ENCODE results near the gene GPX4. TPM values are rescaled to one million over a fixed set of nuclear protein-coding genes. Genes with fewer than 3 reads are reported as not detected.
A peak's percentile ranks its signal among the peaks of the same experiment; 100 is the strongest.

Gene GPX4
- total RNA-seq, 4 donors from 2014 or later = 616 to 907 (median 819) TPM

DNA sequence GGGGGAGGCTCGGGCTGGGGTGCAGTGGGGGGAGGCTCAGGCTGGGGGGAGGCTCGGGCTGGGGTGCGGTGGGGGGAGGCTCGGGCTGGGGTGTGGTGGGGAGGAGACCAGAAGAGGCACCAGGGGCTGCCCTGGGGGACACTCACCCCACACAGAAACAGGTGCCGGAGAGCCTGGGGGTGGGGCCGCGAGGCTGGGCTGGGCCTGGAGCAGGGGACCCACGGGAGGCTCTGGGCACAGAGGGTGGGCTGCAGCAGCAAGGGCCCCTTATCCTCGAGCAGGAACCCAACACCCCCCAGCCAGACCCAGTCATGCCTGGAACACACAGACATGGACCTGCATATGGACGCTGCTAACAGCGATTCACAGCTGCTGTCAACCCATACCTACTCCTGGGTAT is 34.3 kb downstream of the GPX4 start:
- Histone ChIP-seq H3K36me3 (peaks cover 0 to 1% of the 10 kb centered on the region in 2 donors), H3K4me3 (no peak overlapping the region), H3K4me1 (peaks cover 3 to 4% of the 10 kb centered on the region in 2 donors), H3K9me3 (no peaks in the 10 kb centered on the region), H3K27ac (no peak overlapping the region), H3K27me3 (no peaks in the 10 kb centered on the region)
- TF ChIP-seq CTCF (IDR thresholded peaks at IDR 0.05 in 4 of 5, conservative IDR thresholded peaks at IDR 0.05 in 1 of 5) (no peak), POLR2A (IDR thresholded peaks at IDR 0.05) (no peak)
- DNase-seq = no peak
- ATAC-seq = no peak
- intact Hi-C loops (cut with DNase I; ENCODE audit: low total_unique reads) = no loop called here
- in situ Hi-C loops (cut with MboI; ENCODE audit: low sequenced_read_pairs in 4 of 4) = no loop called here

DNA sequence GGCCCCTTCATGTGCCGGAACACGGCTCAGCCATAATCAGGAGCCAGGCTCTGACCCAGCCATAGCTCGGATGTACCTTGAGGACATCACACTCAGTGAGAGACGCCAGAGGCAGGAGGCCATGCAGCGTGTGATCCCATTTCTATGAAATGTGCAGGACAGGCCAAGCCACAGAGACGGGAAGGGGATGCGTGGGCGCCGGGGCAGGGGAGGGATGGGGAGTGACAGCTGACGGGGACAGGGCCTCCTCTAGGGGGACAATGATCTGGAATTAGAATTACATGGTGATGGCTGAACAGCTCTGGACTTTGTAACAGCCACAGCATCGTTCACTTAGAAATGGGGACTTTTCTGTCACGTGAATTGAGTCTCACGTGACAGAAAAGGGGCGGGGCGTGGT is 35.3 kb downstream of the GPX4 start:
- H3K4me3 ChIP-seq = no peak overlapping the region
- DNase-seq = no peak
- TF ChIP-seq POLR2A (IDR thresholded peaks at IDR 0.05) (no peak), CTCF (IDR thresholded peaks at IDR 0.05 in 4 of 5, conservative IDR thresholded peaks at IDR 0.05 in 1 of 5) (no peak)
- H3K9me3 ChIP-seq = no peaks in the 10 kb centered on the region
- H3K4me1 ChIP-seq = peaks cover 0 to 2% of the 10 kb centered on the region in 2 donors
- intact Hi-C loops (cut with DNase I; ENCODE audit: low total_unique reads) = no loop called here
- ATAC-seq = no peak
- H3K27me3 ChIP-seq = no peaks in the 10 kb centered on the region
- in situ Hi-C loops (cut with MboI; ENCODE audit: low sequenced_read_pairs in 4 of 4) = no loop called here
- H3K36me3 ChIP-seq = peaks cover 0 to 6% of the 10 kb centered on the region in 2 donors
- H3K27ac ChIP-seq = no peak overlapping the region

- H3K4me1 ChIP-seq = peaks cover 0 to 2% of the 10 kb centered on the region in 2 donors
- H3K4me3 ChIP-seq = no peak overlapping the region
- in situ Hi-C loops (cut with MboI; ENCODE audit: low sequenced_read_pairs in 4 of 4) = no loop called here
- H3K9me3 ChIP-seq = no peaks in the 10 kb centered on the region
- ATAC-seq (no peak), DNase-seq (no peak)
- no peak overlapping the region for H3K27ac ChIP-seq
- intact Hi-C loops (cut with DNase I; ENCODE audit: low total_unique reads) = no loop called here
- no peak for TF ChIP-seq CTCF (IDR thresholded peaks at IDR 0.05 in 4 of 5, conservative IDR thresholded peaks at IDR 0.05 in 1 of 5)
- TF ChIP-seq POLR2A (IDR thresholded peaks at IDR 0.05) = no peak
- peaks cover 0 to 6% of the 10 kb centered on the region in 2 donors for H3K36me3 ChIP-seq
- no peaks in the 10 kb centered on the region for H3K27me3 ChIP-seq
These were observed 36.7 kb downstream of the GPX4 start for GRCh38 chr19:1140272-1141027.

DNA sequence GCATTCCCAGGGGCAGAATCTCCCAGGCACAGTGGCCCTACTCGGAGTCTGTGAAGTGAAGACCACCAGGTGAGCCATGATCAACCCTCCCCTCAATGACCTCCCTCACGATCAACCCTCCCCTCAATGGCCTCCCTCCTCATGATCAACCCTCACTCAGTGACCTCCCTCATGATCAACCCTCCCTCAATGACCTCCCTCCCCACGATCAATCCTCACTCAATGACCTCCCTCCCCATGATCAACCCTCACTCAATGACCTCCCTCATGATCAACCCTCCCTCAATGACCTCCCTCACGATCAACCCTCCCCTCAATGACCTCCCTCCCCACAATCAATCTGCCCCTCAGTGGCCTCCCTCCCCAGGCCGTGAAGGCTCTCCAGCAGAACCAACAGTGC is 38.1 kb downstream of the GPX4 start:
- intact Hi-C loops (cut with DNase I; ENCODE audit: low total_unique reads) (no loop called here), in situ Hi-C loops (cut with MboI; ENCODE audit: low sequenced_read_pairs in 4 of 4) (no loop called here)
- no peak for TF ChIP-seq POLR2A (IDR thresholded peaks at IDR 0.05)
- no peak for TF ChIP-seq CTCF (IDR thresholded peaks at IDR 0.05 in 4 of 5, conservative IDR thresholded peaks at IDR 0.05 in 1 of 5)
- H3K9me3 ChIP-seq = no peaks in the 10 kb centered on the region
- ATAC-seq (peak in 1 of 2 donors; percentile 50), DNase-seq (no peak)
- peaks cover 0 to 8% of the 10 kb centered on the region in 2 donors for H3K36me3 ChIP-seq
- no peaks in the 10 kb centered on the region for H3K27me3 ChIP-seq
- no peaks in the 10 kb centered on the region for H3K4me1 ChIP-seq
- no peak overlapping the region for H3K4me3 ChIP-seq
- no peak overlapping the region for H3K27ac ChIP-seq
